ENCODE results near the gene CTNNAL1. TPM values are rescaled to one million over a fixed set of nuclear protein-coding genes. Genes with fewer than 3 reads are reported as not detected.
"Not testable (repeated sequence)": the region's sequence is repeated elsewhere in the genome, so short reads cannot be mapped to it uniquely, and the experiment has no call there.

The CTNNAL1 gene
- polyA plus RNA-seq, 1 of the 3 experiments (the other 2 are of a cell fraction): 32.8 TPM

DNA sequence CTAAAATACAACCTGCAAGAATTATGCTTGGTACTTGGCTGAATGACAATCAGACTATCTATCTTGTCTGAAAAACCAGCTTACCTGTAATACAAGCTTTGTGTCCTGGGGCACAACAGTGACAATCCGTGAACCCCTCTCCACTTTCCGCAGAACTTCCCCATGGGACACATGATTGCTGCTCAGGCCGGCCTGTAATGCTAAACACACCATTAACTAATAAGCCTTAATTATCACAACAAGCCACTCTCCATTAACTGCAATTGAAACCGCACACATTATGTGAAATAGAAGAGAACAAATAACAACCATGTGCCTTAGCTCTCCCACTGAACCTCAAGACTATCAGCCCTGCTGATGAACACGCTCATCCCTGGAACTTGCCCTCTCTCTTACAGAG lies 113.1 kb downstream of the CTNNAL1 start:
- Histone ChIP-seq H3F3A (replicated peaks; ENCODE audit: insufficient read depth) (no peaks in the 10 kb centered on the region), H3K9me2 (no peaks in the 10 kb centered on the region), H3K9ac (no peak overlapping the region), H3K27ac (ENCODE audit: low read depth in 2 of 2, low read length in 1 of 2) (no peak overlapping the region), H3K4me2 (no peak overlapping the region), H4K20me1 (ENCODE audit: insufficient read depth) (no peaks in the 10 kb centered on the region), H3K79me2 (ENCODE audit: insufficient read depth) (no peaks in the 10 kb centered on the region), H2AFZ (ENCODE audit: low read depth) (no peak overlapping the region), H3K4me3 (ENCODE audit: low read depth in 2 of 2, low read length in 1 of 2) (no peak overlapping the region), H3K9me3 (no peaks in the 10 kb centered on the region), H3K4me1 (ENCODE audit: control insufficient read depth in 1 of 2, insufficient read depth in 2 of 2, low read depth in 1 of 2, low read length in 1 of 2) (no peaks in the 10 kb centered on the region), H3K27me3 (ENCODE audit: insufficient read depth) (no peaks in the 10 kb centered on the region), H3K36me3 (replicated peaks in 1 of 2; ENCODE audit: control insufficient read depth in 1 of 2, insufficient read depth in 2 of 2, low read length in 1 of 2) (peaks cover 66 to 84% of the 10 kb centered on the region in 2 experiments)
- no peak for DNase-seq
- ChIA-PET CTCF (interaction anchor here (0.7 to 0.8 kb wide), 2 partner anchors 11 to 67 kb away, joined by 3 read pairs; no protein-coding TSS in a partner anchor), POLR2A (no interaction called here)
- WGBS (ENCODE audit: low lambda C conversion rate): 98% methylated on average over 5 of the region's 5 CpGs
- TF ChIP-seq TEAD4 (IDR thresholded peaks at IDR 0.05; ENCODE audit: borderline replicate concordance, insufficient read depth): no peak
- no peak for TF ChIP-seq RFX5 (IDR thresholded peaks at IDR 0.05; ENCODE audit: low read length)

DNA sequence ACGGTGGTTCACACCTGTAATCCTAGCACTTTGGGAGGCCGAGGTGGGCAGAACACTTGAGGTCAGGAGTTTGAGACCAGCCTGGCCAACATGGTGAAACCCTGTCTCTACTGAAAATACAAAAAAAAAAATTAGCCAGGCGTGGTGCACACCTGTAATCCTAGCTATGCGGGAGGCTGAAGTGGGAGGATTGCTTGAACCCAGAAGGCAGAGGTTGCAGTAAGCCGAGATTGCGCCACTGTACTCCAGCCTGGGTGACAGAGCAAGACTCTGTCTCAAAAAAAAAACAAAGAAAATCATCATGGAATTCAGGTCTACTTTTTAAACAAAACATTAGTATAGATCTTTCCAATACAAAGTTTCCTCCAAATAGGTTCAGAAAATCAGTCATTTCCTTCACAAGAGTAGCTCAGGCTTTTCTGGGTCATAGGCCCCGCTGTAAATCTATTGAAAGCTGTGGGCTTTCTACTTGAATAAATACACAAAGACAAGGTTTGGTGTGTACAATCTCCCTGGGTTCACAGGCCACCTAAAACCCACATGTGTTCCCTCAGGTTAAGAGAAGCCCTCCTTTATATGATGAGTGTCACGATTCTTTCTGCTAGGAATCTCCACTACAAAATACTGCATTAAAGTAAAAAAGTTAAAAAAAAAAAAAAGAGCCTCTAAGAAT lies 114.1 kb downstream of the CTNNAL1 start:
- 92% methylated on average over 8 of the region's 8 CpGs for WGBS (ENCODE audit: low lambda C conversion rate)
- H3K36me3 ChIP-seq (replicated peaks in 1 of 2; ENCODE audit: control insufficient read depth in 1 of 2, insufficient read depth in 2 of 2, low read length in 1 of 2): peaks cover 68 to 82% of the 10 kb centered on the region in 2 experiments
- H2AFZ ChIP-seq (ENCODE audit: low read depth); H3K9me2 ChIP-seq; H4K20me1 ChIP-seq (ENCODE audit: insufficient read depth); H3K9ac ChIP-seq; H3K79me2 ChIP-seq (ENCODE audit: insufficient read depth); H3K27ac ChIP-seq (ENCODE audit: low read depth in 2 of 2, low read length in 1 of 2); H3K9me3 ChIP-seq; H3F3A ChIP-seq (replicated peaks; ENCODE audit: insufficient read depth); H3K4me3 ChIP-seq (ENCODE audit: low read depth in 2 of 2, low read length in 1 of 2); H3K4me1 ChIP-seq (ENCODE audit: control insufficient read depth in 1 of 2, insufficient read depth in 2 of 2, low read depth in 1 of 2, low read length in 1 of 2); DNase-seq; H3K27me3 ChIP-seq (ENCODE audit: insufficient read depth); H3K4me2 ChIP-seq: not testable (repeated sequence)
- ChIA-PET POLR2A (interaction anchor here (0.9 kb wide), 1 partner anchor 16 kb away, joined by 3 read pairs; no protein-coding TSS in a partner anchor), CTCF (interaction anchor here (0.7 kb wide), 1 partner anchor 10 kb away, joined by 3 read pairs; no protein-coding TSS in a partner anchor)

DNA sequence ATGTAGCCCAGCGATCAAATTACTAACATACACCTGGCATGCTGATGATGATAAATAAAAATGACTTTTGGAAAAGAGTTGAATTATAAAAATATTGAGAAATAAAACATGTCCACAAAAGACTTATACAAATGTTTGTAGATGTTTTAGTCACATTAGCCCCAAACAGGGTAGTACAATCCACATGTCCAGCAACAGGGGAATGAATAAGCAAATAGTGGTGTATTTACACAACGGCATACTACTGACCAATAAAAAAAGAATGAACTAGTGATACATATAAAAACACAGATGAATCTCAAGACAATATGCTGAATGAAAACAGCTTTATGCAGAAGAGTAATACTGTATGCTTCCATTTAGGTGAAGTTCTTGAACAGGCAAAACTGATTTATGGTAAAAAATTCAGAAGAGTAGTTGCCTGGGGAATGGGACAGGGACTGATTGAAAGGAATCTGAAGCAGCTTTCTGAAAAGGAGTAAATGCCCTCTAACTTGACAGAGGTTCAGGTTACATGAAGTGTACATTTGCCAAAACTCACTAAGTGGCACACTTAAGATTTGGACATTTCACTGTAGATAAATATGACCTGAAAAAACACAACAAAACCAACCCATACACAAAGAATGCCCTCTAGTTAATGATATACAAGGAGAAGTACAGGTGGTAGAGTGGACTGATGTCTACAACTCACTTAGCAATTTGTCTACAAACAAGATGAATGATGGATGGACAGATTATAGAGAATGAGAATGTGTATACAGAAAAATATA lies 115.8 kb downstream of the CTNNAL1 start:
- Histone ChIP-seq H3F3A (replicated peaks; ENCODE audit: insufficient read depth) (no peaks in the 10 kb centered on the region), H3K79me2 (ENCODE audit: insufficient read depth) (no peaks in the 10 kb centered on the region), H3K36me3 (replicated peaks in 1 of 2; ENCODE audit: control insufficient read depth in 1 of 2, insufficient read depth in 2 of 2, low read length in 1 of 2) (peaks cover 57 to 89% of the 10 kb centered on the region in 2 experiments), H3K4me1 (ENCODE audit: control insufficient read depth in 1 of 2, insufficient read depth in 2 of 2, low read depth in 1 of 2, low read length in 1 of 2) (no peaks in the 10 kb centered on the region), H3K9me3 (no peaks in the 10 kb centered on the region), H3K4me2 (no peak overlapping the region), H2AFZ (ENCODE audit: low read depth) (no peak overlapping the region), H4K20me1 (ENCODE audit: insufficient read depth) (no peaks in the 10 kb centered on the region), H3K9ac (no peak overlapping the region), H3K4me3 (ENCODE audit: low read depth in 2 of 2, low read length in 1 of 2) (no peak overlapping the region), H3K9me2 (no peaks in the 10 kb centered on the region), H3K27ac (ENCODE audit: low read depth in 2 of 2, low read length in 1 of 2) (no peak overlapping the region), H3K27me3 (ENCODE audit: insufficient read depth) (no peaks in the 10 kb centered on the region)
- 98% methylated on average over 2 of the region's 2 CpGs for WGBS (ENCODE audit: low lambda C conversion rate)
- CTCF ChIA-PET: no interaction called here
- DNase-seq: no peak
- POLR2A ChIA-PET: no interaction called here
- TF ChIP-seq TEAD4 (IDR thresholded peaks at IDR 0.05; ENCODE audit: borderline replicate concordance, insufficient read depth) (no peak), MEF2A (IDR thresholded peaks at IDR 0.05; ENCODE audit: borderline replicate concordance, low read depth) (no peak), TAF1 (IDR thresholded peaks at IDR 0.05; ENCODE audit: borderline replicate concordance, low read depth, low read length) (no peak), JUND (IDR thresholded peaks at IDR 0.05) (no peak), EZH2phosphoT487 (IDR thresholded peaks at IDR 0.05; ENCODE audit: borderline replicate concordance, low read depth) (no peak), FOXM1 (IDR thresholded peaks at IDR 0.05; ENCODE audit: low read depth) (no peak), POLR2AphosphoS5 (IDR thresholded peaks at IDR 0.05; ENCODE audit: low read depth, low read length) (no peak), NRF1 (IDR thresholded peaks at IDR 0.05; ENCODE audit: low read depth, low read length) (no peak)
- TF ChIP-seq, protein P1, sequence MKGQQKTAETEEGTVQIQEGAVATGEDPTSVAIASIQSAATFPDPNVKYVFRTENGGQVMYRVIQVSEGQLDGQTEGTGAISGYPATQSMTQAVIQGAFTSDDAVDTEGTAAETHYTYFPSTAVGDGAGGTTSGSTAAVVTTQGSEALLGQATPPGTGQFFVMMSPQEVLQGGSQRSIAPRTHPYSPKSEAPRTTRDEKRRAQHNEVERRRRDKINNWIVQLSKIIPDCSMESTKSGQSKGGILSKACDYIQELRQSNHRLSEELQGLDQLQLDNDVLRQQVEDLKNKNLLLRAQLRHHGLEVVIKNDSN (IDR thresholded peaks at IDR 0.05; ENCODE audit: borderline replicate concordance, low read depth): no peak

All from SK-N-SH (cell line).